ENCODE results near the gene PLXNA3. TPM values are rescaled to one million over a fixed set of nuclear protein-coding genes. Genes with fewer than 3 reads are reported as not detected.

Gene PLXNA3
- total and polyA plus RNA-seq, 12 donors, result 9.7 to 35.3 (median 16.7) TPM

GRCh38 chrX:154467556-154467955 lies 9.5 kb downstream of the PLXNA3 start:
- Histone ChIP-seq H3K4me1 (no peaks in the 10 kb centered on the region), H3K36me3 (peaks cover 0 to 87% (median 0%) of the 10 kb centered on the region in 9 donors), H3K27me3 (no peaks in the 10 kb centered on the region), H3K4me3 (no peak overlapping the region), H3K27ac (no peak overlapping the region), H3K9me3 (no peaks in the 10 kb centered on the region)
- no peak for ATAC-seq
- no peak for DNase-seq
- no peak for TF ChIP-seq CTCF (IDR thresholded peaks at IDR 0.05)
- WGBS, 2 donors, result 94 to 97% methylated on average over 16 to 18 of the region's 21 CpGs
- intact Hi-C loops (cut with DNase I), result no loop called here

GRCh38 chrX:154468217-154468616 lies 10.1 kb downstream of the PLXNA3 start:
- H3K9me3 ChIP-seq, result no peaks in the 10 kb centered on the region
- intact Hi-C loops (cut with DNase I), result no loop called here
- no peak overlapping the region for H3K27ac ChIP-seq
- no peak for TF ChIP-seq CTCF (IDR thresholded peaks at IDR 0.05)
- peaks cover 0 to 89% (median 0%) of the 10 kb centered on the region in 9 donors for H3K36me3 ChIP-seq
- no peaks in the 10 kb centered on the region for H3K27me3 ChIP-seq
- ATAC-seq (no peak), DNase-seq (no peak)
- no peaks in the 10 kb centered on the region for H3K4me1 ChIP-seq
- no peak overlapping the region for H3K4me3 ChIP-seq
- WGBS, 2 donors, result 95 to 96% methylated on average over 20 to 23 of the region's 23 CpGs

GRCh38 chrX:154469114-154469513 lies 11.0 kb downstream of the PLXNA3 start:
- H3K36me3 ChIP-seq, result peaks cover 0 to 81% (median 0%) of the 10 kb centered on the region in 9 donors
- TF ChIP-seq CTCF (IDR thresholded peaks at IDR 0.05), result no peak

GRCh38 chrX:154469880-154470279 lies 11.8 kb downstream of the PLXNA3 start:
- H3K27me3 ChIP-seq, result no peaks in the 10 kb centered on the region
- no peak overlapping the region for H3K4me3 ChIP-seq
- H3K27ac ChIP-seq, result no peak overlapping the region
- no peak for TF ChIP-seq CTCF (IDR thresholded peaks at IDR 0.05)
- DNase-seq, result no peak
- no peak for ATAC-seq
- peaks cover 0 to 74% (median 0%) of the 10 kb centered on the region in 9 donors for H3K36me3 ChIP-seq
- no peaks in the 10 kb centered on the region for H3K4me1 ChIP-seq
- 93% methylated on average over 18 of the region's 18 CpGs for WGBS, 2 donors
- no peaks in the 10 kb centered on the region for H3K9me3 ChIP-seq
- intact Hi-C loops (cut with DNase I), result no loop called here

More at GRCh38 chrX:154469114-154469513, 11.0 kb downstream of the PLXNA3 start:
- intact Hi-C loops (cut with DNase I), result no loop called here
- no peaks in the 10 kb centered on the region for H3K9me3 ChIP-seq
- WGBS, 2 donors, result 88 to 94% methylated on average over 9 of the region's 9 CpGs
- H3K27ac ChIP-seq, result no peak overlapping the region
- H3K27me3 ChIP-seq, result no peaks in the 10 kb centered on the region
- DNase-seq, result no peak
- no peak overlapping the region for H3K4me3 ChIP-seq
- no peak for ATAC-seq
- H3K4me1 ChIP-seq, result no peaks in the 10 kb centered on the region

All from heart right ventricle (tissue), 16 donors.